NB4 (cell line): ENCODE results near the gene PKDCC.

Experiments
- CTCF ChIP-seq: IDR thresholded peaks from one replicate; pipeline ENCODE4 v1.5.1; 2012; ENCODE audit warnings: low read depth, low read length
- MAX ChIP-seq: IDR thresholded peaks from 2 replicates; pipeline ENCODE4 v1.6.1; 2011; ENCODE audit warnings: low read depth, low read length
- MYC ChIP-seq: IDR thresholded peaks from 2 replicates; pipeline ENCODE4 v1.6.1; 2011; ENCODE audit warnings: low read depth, low read length
- POLR2A ChIP-seq: IDR thresholded peaks from 2 replicates; pipeline ENCODE4 v1.6.1; 2011; ENCODE audit warnings: mild to moderate bottlenecking; ENCODE audit not compliant: insufficient read length; ENCODE audit errors: extremely low read depth

- TF ChIP-seq POLR2A (no peak), CTCF (no peak), MYC (no peak), MAX (no peak)
Measured at GRCh38 chr2:42060718-42061619, 13.1 kb downstream of the PKDCC start.
